ENCODE data around the gene MRPL52. TPM values are rescaled to one million over a fixed set of nuclear protein-coding genes. Genes with fewer than 3 reads are reported as not detected.

Gene MRPL52
- total and polyA plus RNA-seq, 2 of the 13 experiments (the other 11 are each of a cell fraction or from before 2014, with no cell fraction given), result 118 to 329 TPM

DNA sequence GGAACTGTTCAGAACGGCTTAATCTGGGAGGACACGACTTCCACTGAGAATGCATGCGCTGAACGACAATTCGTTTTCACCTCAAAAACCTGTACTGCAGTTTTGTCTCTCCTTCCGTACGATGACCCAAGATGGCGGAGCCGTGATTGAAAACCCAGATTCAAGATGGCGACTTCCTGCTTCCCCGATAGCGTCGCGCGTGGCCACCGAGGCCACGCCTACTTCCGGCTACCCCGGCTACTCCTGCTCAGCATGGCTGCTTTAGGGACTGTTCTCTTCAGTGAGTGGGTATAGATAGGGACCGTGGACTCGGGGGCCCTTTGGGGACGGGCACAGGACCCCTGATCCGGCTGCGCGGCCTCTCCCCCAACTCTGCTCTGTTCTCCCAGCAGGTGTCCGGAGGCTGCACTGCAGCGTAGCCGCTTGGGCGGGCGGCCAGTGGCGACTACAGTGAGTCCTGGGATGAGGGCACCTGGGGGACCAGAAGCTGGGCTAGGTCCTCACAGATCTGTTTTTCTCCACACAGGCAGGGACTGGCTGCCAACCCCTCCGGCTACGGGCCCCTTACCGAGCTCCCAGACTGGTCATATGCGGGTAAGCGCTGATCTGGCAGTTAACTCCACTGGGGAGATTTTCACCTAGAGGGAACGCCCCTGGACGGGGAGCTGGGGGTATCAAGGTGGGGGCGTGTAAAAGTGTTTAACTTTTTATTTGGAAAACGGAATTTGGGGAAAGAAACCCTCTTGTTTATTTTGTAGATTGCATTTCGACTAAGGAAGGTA is at the start of gene MRPL52 (continued):
- TF ChIP-seq, protein P1, sequence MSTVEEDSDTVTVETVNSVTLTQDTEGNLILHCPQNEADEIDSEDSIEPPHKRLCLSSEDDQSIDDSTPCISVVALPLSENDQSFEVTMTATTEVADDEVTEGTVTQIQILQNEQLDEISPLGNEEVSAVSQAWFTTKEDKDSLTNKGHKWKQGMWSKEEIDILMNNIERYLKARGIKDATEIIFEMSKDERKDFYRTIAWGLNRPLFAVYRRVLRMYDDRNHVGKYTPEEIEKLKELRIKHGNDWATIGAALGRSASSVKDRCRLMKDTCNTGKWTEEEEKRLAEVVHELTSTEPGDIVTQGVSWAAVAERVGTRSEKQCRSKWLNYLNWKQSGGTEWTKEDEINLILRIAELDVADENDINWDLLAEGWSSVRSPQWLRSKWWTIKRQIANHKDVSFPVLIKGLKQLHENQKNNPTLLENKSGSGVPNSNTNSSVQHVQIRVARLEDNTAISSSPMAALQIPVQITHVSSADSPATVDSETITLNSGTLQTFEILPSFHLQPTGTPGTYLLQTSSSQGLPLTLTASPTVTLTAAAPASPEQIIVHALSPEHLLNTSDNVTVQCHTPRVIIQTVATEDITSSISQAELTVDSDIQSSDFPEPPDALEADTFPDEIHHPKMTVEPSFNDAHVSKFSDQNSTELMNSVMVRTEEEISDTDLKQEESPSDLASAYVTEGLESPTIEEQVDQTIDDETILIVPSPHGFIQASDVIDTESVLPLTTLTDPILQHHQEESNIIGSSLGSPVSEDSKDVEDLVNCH (CRISPR knock-in tag; IDR thresholded peaks at IDR 0.05), result no peak
- TF ChIP-seq ZNF264 (CRISPR knock-in tag; IDR thresholded peaks at IDR 0.05) (no peak), KAT7 (CRISPR knock-in tag; IDR thresholded peaks at IDR 0.05; ENCODE audit: borderline replicate concordance) (peak; percentile 93), MIER3 (CRISPR knock-in tag; IDR thresholded peaks at IDR 0.05; ENCODE audit: borderline replicate concordance) (no peak), ZMAT3 (CRISPR knock-in tag; conservative IDR thresholded peaks at IDR 0.05) (0 out of 2 replicates have a peak, but pooled peaks have one; percentile 66), ARID2 (CRISPR knock-in tag; IDR thresholded peaks at IDR 0.05; ENCODE audit: borderline replicate concordance) (peak; percentile 51; the same call in 1 of the 2 replicates), ZNF44 (CRISPR knock-in tag; IDR thresholded peaks at IDR 0.05) (no peak), KDM4B (CRISPR knock-in tag; IDR thresholded peaks at IDR 0.05) (peak; percentile 53), SNRNP70 (IDR thresholded peaks at IDR 0.05; ENCODE audit: low read depth, low read length) (no peak), THYN1 (CRISPR knock-in tag; IDR thresholded peaks at IDR 0.05; ENCODE audit: borderline replicate concordance, low read depth) (no peak), YEATS4 (CRISPR knock-in tag; IDR thresholded peaks at IDR 0.05; ENCODE audit: borderline replicate concordance) (peak; percentile 74; the same call in 1 of the 2 replicates), ARNTL (CRISPR knock-in tag; IDR thresholded peaks at IDR 0.05) (peak; percentile 89), PHF5A (CRISPR knock-in tag; IDR thresholded peaks at IDR 0.05; ENCODE audit: low read depth, unreplicated experiment) (no peak), ZNF333 (CRISPR knock-in tag; IDR thresholded peaks at IDR 0.05; ENCODE audit: borderline replicate concordance) (no peak; the same call in 1 of the 2 replicates), STAG1 (CRISPR knock-in tag; IDR thresholded peaks at IDR 0.05) (peak; percentile 9; the same call in 1 of the 2 replicates), BRCA1 (CRISPR knock-in tag; IDR thresholded peaks at IDR 0.05) (no peak), SRY (CRISPR knock-in tag; IDR thresholded peaks at IDR 0.05) (peak; percentile 97), SIN3A (IDR thresholded peaks at IDR 0.05; ENCODE audit: borderline replicate concordance, low read depth, low read length) (peak; percentile 96), ZNF720 (CRISPR knock-in tag; IDR thresholded peaks at IDR 0.05) (no peak), CENPX (CRISPR knock-in tag; IDR thresholded peaks at IDR 0.05) (no peak)
- TF ChIP-seq, protein P2, sequence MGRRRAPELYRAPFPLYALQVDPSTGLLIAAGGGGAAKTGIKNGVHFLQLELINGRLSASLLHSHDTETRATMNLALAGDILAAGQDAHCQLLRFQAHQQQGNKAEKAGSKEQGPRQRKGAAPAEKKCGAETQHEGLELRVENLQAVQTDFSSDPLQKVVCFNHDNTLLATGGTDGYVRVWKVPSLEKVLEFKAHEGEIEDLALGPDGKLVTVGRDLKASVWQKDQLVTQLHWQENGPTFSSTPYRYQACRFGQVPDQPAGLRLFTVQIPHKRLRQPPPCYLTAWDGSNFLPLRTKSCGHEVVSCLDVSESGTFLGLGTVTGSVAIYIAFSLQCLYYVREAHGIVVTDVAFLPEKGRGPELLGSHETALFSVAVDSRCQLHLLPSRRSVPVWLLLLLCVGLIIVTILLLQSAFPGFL (CRISPR knock-in tag; IDR thresholded peaks at IDR 0.05), result 0 out of 2 replicates have a peak, but pooled peaks have one; percentile 74
- TF ChIP-seq, protein P3, sequence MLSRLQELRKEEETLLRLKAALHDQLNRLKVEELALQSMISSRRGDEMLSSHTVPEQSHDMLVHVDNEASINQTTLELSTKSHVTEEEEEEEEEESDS (CRISPR knock-in tag; IDR thresholded peaks at IDR 0.05; ENCODE audit: borderline replicate concordance), result no peak; the same call in 1 of the 2 replicates
- TF ChIP-seq, protein P4, sequence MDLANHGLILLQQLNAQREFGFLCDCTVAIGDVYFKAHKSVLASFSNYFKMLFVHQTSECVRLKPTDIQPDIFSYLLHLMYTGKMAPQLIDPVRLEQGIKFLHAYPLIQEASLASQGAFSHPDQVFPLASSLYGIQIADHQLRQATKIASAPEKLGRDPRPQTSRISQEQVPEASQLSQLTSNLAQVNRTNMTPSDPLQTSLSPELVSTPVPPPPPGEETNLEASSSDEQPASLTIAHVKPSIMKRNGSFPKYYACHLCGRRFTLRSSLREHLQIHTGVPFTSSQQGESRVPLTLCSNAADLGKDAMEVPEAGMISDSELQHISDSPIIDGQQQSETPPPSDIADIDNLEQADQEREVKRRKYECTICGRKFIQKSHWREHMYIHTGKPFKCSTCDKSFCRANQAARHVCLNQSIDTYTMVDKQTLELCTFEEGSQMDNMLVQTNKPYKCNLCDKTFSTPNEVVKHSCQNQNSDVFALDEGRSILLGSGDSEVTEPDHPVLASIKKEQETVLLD (CRISPR knock-in tag; IDR thresholded peaks at IDR 0.05; ENCODE audit: low read depth), result no peak
- TF ChIP-seq, protein P5, sequence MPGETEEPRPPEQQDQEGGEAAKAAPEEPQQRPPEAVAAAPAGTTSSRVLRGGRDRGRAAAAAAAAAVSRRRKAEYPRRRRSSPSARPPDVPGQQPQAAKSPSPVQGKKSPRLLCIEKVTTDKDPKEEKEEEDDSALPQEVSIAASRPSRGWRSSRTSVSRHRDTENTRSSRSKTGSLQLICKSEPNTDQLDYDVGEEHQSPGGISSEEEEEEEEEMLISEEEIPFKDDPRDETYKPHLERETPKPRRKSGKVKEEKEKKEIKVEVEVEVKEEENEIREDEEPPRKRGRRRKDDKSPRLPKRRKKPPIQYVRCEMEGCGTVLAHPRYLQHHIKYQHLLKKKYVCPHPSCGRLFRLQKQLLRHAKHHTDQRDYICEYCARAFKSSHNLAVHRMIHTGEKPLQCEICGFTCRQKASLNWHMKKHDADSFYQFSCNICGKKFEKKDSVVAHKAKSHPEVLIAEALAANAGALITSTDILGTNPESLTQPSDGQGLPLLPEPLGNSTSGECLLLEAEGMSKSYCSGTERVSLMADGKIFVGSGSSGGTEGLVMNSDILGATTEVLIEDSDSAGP (CRISPR knock-in tag; IDR thresholded peaks at IDR 0.05; ENCODE audit: borderline replicate concordance), result peak; percentile 85

Measured in HepG2 (cell line).